GM18867 (cell line): ENCODE data around the gene SLC24A3.
"Not testable (repeated sequence)": the region's sequence is repeated elsewhere in the genome, so short reads cannot be mapped to it uniquely, and the experiment has no call there.

Source experiments
- ATAC-seq: cut with Tn5 transposase; IDR thresholded peaks from one replicate; pipeline ENCODE4 v1.9.1; 2021; ENCODE audit warnings: mild to moderate bottlenecking, moderate library complexity; ENCODE audit not compliant: unreplicated experiment

SLC24A3 gene

DNA sequence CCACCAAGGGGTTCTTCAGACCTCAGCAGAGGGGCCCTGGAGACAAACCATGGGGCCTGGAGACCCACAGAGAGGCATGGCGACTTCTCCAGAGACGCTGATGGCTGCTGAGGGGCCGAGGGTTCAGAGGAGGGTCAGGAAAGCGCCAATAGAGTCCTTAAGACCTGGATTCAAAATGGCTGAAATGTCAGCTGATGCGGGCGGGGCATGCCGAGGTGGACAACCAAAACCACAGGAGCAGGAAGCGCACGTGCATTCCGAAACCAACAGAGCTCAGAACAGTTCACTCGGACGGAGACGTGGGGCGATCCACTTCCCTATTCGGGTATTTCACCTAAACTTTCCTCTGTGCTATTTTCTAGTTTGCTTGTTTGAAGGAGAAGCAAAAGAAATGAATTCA, 445.7 kb downstream of the SLC24A3 start:
- peak; percentile 87 for ATAC-seq

DNA sequence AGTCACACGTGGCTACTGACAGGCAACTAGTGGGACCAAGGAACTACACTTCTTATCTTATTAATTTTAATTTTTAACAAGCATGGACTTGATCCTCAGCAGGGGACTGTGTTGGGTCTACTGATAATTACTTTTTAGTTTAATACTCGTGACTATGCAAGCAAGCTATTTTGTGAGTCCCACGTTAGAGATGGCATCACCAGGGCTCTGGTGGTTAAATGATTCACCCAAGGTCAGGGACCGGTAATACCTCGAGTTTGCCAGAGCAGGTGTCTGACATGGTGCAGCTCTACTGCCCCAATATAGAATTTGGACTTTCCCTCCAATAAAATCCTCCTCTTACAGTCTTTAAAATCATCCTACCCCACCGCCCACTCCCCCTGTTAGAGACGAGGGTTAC, 447.0 kb downstream of the SLC24A3 start:
- no peak for ATAC-seq

DNA sequence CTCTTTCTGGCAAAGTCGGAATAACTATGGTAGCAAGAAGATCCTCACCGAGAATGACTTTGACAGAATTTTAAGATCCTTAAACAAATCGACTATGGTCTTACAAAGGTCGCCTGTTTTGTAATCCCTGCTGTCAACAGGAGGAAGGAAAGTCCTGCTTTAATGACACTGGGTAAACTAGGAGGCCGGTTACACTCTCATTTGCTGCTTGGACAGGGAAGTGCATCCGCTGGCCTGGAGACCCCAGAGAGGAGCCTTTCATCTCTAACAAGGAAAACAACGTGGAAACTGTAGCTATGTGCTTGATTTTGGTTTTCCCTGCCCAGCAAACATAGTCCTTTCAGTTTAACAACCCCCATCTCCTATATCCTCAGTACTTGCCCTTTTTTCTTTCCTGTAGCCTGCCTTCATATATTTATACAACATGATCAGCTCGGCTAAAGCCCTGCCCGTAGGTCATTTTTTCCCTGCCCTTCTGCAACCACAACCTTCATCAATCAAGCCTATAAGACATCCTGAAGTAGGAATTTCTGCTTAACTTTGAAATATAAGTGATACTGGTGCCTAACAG, 448.5 kb downstream of the SLC24A3 start:
- ATAC-seq: no peak

DNA sequence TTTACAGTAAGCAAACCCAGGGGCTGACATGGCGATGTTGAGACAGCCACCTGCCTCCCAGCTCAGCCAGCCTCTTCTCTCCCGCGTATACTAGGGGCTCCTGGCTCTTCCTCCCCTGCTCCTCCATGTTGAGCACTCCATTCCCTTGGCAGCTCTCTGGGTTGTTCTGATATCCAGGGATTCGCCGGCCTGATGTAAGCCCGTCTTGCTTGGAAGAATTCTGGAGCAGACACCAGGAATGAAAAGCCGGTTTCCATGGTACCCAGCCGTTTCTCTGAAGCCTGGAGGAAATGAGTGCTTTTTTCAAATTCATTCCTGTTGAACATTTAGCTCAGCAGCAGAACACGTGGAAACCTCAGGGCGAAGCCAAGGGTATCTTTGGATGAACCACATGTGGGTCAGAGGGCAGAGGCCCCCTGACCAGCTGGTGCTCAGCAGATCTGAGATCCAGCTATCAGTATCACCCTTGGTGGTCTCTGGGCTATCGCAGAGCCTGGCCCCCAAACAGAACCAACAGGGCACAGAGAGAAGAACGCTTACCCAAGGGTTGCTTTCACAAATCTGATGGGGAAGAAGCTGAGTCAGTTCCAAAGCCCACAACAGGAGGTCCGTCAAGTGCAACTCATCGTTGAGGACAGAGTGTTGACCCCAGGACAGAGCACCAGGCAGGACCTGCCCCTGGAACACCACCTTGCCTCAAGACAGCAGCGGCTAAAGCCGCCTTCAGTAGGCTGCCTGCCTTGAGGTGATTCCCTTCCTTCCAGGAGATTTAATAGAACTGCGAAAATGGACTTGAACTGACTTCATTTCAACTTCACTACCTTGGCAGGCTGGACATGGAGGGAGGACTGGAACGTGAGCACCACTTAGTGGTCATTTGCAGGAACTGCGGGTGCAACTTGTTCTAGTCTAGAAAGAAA, 449.5 kb downstream of the SLC24A3 start:
- peak; percentile 55 for ATAC-seq

DNA sequence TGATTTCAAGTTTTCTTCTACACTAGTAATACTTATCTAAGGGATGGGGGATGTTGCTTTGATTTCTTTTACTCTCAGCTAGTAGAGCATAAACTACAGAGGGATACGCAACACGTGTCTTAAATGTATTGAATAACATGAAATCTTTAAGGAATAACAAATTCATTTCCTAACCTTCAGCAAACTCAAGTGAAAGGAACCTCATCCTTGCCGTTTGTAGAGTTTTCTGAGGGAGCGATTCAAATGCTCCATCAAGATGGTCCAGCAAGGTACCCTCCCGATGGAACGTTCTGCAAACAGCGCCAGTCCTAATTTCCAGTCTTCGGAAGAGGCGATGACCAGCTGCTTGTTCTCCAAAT, 450.2 kb downstream of the SLC24A3 start:
- ATAC-seq: no peak

DNA sequence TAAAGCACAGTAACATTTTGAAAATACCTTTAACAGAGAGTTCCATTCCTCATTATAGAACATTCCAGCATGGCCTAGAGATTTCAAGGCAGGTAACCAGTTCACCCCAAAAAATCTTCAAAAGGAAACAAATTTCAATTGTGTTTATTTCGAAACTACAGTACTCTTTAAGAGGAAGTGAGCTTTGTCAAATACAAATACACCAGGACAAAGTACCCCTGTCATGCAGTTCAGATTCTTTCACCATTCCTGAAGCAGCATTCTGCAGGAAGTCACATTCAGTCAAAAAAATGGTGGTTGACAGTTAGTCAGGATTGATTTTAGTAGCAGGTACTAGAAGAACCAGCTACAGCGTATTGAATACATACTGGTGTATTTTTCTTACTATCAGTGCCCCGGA, 456.0 kb downstream of the SLC24A3 start:
- no peak for ATAC-seq

DNA sequence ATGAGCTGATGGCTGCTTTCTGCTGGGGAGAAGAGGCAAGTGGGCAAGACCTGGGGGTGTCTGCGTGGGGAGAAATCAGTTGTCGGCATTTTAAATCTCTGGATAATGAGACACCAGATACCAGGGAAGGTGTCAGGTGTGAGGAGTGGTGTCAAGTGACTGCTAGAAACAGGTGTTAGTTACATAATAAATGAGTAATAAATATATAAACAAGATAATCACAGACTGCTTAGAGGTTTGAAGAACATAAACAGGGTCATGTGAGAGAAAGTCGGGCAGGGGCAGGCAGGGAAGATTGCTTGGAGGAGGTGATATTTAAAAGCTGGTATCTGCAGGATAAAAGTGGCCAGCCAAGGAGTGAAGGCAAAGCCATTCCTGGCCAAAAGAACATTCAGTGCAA, 458.4 kb downstream of the SLC24A3 start:
- no peak for ATAC-seq

DNA sequence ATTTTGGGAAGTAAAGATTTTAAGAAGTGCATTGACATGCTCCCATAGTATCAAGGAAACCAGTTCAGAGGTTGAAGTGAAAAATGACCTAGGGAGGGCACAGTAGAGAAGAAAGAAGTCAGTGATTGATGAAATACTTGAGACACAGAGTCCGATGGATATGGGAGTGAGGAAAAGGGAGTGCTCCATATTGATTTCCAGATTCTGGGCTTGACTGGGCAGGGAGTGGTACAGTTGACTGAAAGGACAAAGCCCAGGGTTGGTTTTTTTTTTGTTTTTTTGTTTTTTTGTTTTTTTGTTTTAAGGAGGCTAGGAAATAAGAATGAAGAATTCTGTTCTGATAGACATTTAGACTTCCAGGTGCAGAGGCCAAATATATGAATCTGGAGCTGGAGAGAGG, 458.9 kb downstream of the SLC24A3 start:
- ATAC-seq: no peak

DNA sequence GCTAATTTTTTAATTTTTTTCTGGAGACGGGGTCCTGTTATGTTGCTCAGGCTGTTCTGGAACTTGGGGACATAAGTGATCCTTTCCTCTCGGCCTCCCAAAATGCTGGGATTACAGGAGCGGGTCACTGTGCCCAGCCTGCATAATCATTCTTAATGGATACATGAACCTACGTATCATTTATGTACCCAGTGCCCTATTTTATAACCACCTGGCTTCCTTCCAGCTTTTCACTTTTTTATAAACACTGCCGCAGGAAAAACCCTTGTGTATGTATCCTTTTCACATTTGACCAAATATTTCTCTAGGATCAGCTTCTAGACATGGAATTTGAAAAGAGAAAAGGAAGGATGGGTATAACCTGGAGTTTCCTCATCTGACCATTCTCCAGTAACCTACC, 460.1 kb downstream of the SLC24A3 start:
- ATAC-seq: no peak

DNA sequence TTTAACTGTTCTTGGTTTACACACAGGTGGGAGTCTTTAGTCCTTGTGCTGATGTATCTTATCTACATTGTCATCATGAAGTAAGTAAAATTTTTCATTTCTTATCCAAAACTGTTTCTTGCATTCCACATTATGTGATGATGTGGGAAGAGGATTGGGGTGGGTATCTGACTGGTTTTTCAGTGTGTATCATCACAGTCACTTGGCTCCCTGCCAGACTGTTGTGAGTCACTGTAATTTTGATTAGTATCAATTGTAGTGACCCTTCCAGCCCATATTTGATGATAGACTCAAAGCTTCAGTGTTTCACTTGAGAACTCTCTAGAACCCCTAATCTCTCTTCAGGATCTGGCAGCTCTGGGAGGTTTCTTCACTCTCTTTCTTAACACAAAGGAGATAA, 461.1 kb downstream of the SLC24A3 start:
- no peak for ATAC-seq

DNA sequence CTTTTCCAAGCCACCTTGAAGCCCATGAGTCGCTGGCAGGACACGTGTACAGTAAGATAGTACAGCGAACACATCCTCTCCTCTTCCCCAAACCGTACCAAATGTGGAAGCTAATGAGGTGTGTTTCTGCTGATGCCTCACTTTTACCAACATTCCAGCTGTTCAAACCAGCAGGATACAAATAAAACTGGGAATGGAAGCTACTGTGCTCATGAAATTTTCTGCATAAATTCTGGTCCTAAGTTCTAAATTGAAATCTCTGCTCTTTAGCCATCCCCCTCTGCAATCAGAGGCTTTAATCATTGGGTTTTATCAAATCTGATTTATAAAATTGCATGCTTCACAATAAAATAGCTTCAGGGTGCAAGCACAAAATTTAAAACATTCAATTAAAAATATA, 463.8 kb downstream of the SLC24A3 start:
- ATAC-seq: no peak

DNA sequence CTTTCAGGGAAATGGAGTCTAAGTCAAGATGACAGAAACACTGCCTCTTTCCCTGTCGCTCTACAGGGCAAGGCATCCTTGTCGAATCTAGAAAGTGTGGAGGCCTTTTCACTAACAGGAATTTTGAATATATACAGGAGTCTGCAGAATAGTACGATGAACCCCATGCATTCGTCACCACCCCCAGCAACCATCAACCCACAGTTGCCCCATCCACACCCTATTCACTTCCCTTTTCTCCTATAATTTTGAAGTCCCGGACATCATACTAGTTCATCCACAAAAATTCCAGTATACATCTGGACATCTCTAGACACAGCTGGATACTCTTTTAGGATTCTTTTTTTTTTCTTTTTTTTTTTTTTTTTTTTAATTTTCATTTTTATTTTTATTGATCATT, 464.9 kb downstream of the SLC24A3 start:
- no peak for ATAC-seq

DNA sequence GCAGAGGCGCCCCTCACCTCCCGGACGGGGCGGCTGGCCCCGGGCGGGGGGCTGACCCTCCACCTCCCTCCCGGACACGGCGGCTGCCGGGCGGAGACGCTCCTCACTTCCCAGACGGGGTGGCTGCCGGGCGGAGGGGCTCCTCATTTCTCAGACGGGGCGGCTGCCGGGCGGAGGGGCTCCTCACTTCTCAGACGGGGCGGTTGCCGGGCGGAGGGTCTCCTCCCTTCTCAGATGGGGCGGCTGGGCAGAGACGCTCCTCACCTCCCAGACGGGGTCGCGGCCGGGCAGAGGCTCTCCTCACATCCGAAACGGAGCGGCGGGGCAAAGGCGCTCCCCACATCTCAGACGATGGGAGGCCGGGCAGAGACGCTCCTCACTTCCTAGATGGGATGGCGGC, 466.1 kb downstream of the SLC24A3 start:
- ATAC-seq: not testable (repeated sequence)

DNA sequence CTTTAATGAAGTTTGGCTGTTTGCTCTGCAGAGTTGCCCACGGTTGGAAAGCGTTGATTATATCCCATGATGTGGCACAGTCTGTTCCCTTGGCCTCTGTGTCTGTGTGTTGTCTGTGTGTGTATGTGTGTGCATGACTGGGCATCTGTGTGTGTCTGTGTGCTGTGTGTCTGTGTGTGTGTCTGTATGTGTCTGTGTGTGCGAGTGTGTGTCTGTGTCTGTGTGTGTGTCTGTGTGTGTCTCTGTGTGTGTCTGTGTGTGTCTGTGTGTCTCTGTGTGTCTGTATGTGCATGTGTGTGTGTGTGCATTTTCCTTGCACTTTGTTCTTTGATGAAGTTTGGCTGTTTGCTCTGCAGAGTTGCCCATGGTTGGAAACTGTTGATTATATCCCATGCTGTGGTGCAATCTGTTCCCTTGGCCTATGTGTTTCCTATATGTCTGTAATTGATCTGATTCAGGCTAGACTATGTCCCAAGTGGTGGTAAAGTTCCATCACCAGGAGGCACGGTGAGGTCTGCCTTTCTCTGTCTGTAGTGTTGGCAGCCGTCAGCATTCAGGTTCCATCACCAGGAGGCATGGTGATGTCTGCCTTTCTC, 467.6 kb downstream of the SLC24A3 start:
- no peak for ATAC-seq

DNA sequence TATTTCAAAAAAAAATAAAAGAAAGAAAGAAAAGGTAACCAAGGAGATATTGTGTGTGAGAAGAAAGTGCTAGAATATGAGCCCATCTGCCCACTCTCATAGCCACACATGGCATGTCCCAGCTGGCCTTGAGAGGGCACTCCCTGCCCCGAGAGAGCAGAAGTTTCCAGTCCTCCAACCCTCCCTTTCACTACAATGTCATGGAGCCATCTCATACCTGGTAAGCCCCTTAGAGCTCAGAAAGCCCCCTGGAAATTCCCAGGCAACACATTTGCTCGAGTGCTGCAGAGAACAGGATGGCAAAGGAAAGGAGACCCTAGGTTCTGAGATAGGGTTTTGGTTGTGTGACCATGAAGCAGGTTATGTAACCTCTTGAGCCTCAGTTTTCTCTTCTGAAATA, 469.8 kb downstream of the SLC24A3 start:
- ATAC-seq: no peak

DNA sequence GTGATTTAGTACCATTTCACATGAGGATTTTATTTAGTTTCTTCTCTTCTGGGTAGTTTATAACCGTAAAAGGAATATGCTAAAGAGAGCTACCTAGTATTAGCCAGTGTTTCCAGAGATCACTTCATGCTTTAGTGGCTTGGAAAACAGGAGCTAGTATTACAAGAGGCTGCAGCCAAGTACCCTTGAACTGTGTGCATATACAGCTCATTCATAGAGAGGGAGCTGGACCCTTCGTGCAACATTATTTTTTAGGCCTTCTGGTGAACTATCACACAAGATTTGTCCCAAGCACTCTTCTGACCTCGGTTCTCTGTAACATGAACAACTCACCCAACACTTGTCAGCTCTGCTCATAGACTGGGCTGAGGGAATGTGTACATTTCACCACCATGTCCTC, 470.7 kb downstream of the SLC24A3 start:
- no peak for ATAC-seq

DNA sequence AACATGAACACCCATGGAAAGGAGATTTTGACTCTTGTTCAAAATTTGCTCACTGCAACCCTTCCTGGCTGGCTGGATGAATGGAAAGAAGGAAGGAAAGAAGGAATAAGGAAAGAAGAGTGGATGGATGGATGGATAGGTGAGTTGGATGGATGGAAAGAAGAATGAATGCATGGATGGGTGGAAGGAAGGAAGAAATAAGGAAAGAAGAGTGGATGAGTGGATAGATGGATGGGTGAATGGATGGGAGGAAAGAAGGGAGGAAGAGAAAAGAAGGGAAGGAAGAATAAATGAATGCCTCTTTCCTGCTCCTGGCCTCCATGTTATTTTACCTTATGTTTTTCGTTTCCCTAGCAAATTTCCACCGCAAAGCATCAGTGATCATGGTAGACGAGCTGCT, 471.4 kb downstream of the SLC24A3 start:
- ATAC-seq: no peak

DNA sequence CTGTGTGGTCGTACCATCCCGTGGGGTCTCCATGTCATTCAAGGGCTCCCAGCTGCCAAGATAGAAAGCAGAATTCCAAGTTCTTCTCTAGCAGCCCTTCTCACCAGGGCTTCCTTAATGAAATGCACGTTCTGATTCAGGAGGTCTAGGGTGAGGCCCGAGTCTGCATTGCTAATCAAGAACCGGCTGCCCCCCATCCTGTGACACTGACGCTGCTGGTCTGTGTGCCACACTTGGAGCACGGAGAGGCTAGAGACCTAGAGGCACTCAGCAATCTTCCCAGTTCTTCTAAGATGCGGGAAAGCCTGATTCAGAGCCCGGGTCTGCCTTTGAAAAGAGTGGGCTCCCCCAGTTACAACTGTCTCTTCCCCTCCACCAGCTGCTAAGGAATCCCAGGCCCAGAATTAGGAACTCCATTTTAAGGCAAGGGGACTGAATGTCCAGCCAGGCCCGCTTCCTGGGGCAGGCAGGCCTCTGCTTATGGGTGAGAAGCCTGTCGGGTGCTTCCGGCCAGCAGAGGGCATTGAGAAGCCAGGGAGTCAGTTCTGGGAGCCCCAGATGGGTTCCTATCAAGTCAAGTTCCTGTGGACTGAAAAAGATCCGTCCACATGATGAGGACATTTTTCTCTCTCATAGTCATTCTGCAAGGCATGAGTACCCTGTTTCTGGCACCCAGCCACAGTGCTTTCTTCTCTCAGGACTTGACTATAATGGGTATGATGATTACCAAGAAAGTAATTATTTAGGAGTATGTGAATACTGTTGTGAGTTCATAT, 475.8 kb downstream of the SLC24A3 start:
- ATAC-seq: no peak

DNA sequence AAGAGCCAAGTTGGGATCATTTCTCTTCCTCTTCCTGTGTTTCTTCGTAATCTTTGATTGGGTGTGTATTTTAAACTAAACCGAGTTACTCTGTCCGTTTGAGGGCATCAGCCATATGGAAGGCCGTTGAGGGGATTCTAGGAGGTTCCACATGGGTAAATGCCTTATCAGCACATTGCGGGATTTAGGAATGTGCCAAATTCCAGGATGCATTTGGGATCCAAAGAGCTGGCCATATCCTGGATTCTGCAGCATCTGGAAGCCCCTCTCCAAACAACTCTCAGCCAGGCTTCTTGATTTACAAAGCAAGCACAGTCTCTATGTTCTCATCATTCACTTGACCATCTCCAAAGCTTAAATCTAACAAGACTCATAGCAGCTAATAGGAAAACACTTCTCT, 478.0 kb downstream of the SLC24A3 start:
- no peak for ATAC-seq

DNA sequence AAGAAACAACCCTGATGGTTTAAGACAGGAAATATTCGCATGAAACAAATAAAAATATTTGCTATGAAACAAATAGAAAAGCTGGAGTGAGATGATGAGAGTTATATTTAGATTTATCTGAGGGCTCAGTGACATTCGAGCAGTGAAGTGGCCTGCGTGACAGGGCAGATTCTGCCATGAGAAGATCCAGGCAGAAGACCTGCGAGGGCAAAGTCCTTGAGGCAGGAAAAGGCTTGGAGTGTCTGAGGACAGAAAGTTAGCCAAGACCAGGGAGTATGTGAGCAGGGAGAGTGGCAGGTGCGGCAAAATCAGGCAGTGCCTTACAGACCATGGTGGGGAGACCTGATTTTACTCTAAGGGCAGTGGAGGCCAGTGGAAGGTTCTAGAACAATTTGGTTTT, 478.7 kb downstream of the SLC24A3 start:
- no peak for ATAC-seq

DNA sequence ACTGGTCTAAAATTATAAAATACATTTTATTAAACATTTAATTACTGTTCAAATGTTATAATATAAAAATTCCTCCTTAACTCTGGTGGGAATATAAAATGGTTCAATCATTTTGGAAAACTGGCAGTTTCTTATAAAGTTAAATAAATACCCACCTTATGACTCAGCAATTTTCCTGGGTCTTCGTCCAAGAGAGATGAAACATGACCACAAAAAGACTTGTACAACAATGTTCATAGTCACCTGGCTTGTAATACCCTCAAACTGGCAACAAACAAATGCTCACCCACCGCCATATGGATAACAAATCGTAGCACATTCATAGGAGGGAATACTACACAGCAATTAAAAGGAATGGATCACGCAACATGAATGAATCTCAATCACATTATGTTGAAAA, 479.7 kb downstream of the SLC24A3 start:
- ATAC-seq: no peak
